Measurements from ENCODE around the gene KHSRP. TPM values are rescaled to one million over a fixed set of nuclear protein-coding genes. Genes with fewer than 3 reads are reported as not detected.

The KHSRP gene
- total RNA-seq, 1 donor from 2014 or later, result 89.9 TPM

Other genes with a start within 250 kb of the KHSRP start
- gene MLLT1, start 144.8 kb downstream of the KHSRP start, total RNA-seq, result 3.5 and 9.4 TPM in 2 replicates
- gene ACER1, start 91.2 kb downstream of the KHSRP start, total RNA-seq, result not detected in 2 replicates
- 37.6 and 56.3 TPM in 2 replicates for gene CLPP, start 63.3 kb downstream of the KHSRP start, total RNA-seq
- 20.5 and 30.5 TPM in 2 replicates for gene ALKBH7, start 52.0 kb downstream of the KHSRP start, total RNA-seq
- gene PSPN, start 48.9 kb downstream of the KHSRP start, total RNA-seq, result 0.64 and 1.0 TPM in 2 replicates
- 35.7 and 43.4 TPM in 2 replicates for gene GTF2F1, start 31.6 kb downstream of the KHSRP start, total RNA-seq
- gene SLC25A41, start 9.0 kb upstream of the KHSRP start, total RNA-seq, result 0.13 TPM in 2 replicates
- 9.5 and 19.0 TPM in 2 replicates for gene SLC25A23, start 35.0 kb upstream of the KHSRP start, total RNA-seq
- not detected in 2 replicates for gene CRB3, start 39.5 kb upstream of the KHSRP start, total RNA-seq
- gene DENND1C, start 57.0 kb upstream of the KHSRP start, total RNA-seq, result not detected in 2 replicates
- not detected in 2 replicates for gene TUBB4A, start 77.5 kb upstream of the KHSRP start, total RNA-seq
- 0.39 and 0.63 TPM in 2 replicates for gene TNFSF9, start 106.2 kb upstream of the KHSRP start, total RNA-seq
- gene CD70, start 166.3 kb upstream of the KHSRP start, total RNA-seq, result not detected in 2 replicates
- not detected in 2 replicates for gene TNFSF14, start 245.3 kb upstream of the KHSRP start, total RNA-seq

All from dermis microvascular lymphatic vessel endothelial cell (primary cell).